ENCODE results near the gene SLC26A6.

SLC26A6 gene

DNA sequence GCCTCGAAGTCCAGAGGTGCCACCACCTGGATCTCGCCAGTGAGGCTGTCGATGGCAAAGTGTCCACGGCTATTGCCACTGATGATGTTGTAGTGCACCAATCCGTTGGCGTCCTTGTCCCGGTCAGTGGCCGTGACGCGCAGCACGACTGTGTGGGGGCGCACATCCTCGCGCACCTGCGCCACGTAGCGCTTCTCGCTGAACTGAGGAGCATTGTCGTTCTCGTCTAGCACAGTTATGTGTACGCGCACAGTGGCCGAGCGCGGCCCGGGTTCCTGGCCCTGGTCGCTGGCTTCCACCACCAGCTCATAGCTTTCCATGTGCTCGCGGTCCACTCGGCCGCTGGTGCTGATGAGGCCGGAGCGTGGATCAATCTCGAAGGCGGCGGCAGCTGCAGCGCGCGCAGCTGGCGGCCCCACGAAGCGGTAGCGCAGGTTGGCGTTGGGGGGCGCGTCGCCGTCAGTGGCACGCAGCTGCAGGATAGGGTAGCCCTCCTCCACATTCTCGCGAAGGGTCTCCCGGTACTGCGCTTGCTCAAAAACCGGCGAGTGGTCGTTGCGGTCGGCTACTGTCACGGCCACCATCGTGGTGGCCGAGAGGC, 25.6 kb upstream of the SLC26A6 start:
- no peak for DNase-seq

- no peak for DNase-seq
These were observed 21.6 kb upstream of the SLC26A6 start for GRCh38 chr3:48656841-48657281.

GRCh38 chr3:48656061-48656840, 21.0 kb upstream of the SLC26A6 start:
- DNase-seq: peak; percentile 76

GRCh38 chr3:48655606-48656005, 20.3 kb upstream of the SLC26A6 start:
- no peak for DNase-seq

- no peak for DNase-seq
These were observed 19.8 kb upstream of the SLC26A6 start for GRCh38 chr3:48655063-48655462.

DNA sequence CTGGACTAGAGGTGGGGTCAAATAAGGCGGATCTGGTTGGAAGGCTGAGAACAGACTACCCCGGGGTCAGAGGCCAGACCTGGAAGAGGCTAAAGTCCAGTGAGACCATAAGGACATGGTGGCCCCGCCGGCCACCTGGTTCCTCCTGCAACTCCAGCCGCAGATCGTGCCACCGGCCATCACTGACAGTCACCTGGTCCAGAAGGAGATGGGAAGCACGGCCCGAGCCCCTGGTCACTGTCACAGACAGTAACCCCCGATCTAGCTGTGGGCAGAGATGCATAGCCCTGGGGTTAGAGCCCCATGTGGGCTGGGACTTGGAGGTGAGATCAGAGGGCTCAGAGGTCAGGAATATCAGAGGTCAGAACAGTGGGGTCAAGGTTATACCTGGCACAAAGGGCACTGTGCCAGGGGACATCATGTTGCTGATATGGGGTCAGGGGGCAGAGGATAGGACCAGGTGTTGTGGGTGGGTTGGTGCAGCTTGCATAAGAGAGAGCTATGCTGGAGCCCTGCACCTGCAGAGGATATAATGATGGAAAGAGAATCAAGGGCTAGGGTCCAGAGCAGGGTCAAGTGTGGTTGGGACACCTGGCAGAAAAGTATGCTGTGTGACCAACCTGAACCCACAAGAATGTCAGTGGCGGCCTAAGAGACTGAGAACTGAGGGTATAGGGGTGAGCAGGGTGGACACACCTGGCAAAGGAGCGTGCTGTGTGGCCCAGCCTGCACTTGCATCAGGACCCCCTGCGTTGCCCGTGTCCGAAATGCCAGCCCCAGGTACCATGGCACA, 17.9 kb upstream of the SLC26A6 start:
- no peak for DNase-seq

DNA sequence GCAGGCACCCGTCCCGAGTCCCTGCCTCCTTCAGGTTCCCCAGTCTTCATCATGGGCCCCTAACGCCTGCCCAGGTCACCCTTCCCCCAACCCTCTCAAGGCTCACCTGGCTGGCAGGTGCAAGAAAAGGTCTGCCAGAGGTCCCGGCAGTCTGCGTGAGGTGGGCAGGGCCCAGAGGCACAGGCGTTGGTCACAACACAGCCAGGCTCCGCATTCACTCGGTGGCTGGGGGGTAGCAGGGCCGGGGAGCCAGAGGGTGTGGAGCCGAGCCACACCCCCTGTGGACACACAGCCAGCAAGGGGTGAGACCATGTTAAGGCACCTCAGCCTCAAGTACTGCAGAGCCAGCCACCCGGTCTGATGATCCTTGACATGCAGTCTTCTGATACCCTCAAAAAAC, 16.5 kb upstream of the SLC26A6 start:
- DNase-seq: no peak

DNA sequence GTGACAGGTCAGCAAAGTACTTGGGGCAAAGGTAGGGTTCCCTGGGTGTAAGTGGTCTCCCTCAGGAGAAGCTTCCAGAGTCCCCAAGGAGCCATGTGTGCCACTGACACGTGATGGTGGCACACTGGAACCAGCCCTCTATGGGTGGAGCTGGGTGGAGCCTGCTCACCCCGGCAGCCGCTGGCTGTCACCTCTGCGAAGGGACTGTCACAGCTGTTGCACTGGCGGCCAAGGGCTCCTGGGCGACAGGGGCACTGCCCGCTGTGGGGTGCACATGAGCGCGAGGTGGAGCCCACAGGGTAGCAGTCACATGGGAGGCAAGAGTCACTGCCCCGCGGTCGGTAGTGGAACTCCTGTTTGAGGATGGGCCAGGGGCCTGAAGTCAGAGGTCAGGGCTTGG, 15.5 kb upstream of the SLC26A6 start:
- no peak for DNase-seq

DNA sequence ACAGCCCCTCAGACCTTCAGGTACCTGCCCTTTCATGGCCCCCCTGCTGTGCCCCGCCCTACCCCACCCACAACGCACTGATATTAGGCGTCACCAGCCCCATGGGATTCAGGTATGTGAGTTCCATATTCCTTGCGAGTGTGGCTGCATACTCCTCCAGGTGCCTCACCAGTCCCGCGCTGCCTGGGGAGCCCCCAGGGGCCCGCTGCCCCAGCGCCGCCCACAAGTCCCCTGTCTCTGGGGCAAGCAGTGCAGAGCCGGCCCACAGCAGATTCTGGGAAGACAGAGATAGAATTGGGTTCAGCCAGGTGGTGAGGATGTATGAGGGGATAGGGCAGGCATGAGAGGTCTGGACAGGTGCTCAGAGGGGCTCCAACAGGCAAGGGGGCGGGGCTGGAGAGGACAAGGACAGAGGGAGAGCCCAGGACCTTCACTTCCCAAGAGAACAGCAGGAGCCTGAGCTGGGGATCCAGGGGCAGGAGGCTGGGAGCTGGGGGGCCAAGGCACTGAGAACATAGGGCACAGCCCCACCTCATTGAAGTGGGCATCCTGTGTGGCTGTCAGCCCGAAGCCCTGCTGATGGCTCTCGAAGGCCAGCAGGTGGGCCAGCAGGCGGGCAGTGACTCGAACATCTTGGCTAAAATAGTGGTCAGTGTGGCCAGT, 13.1 kb upstream of the SLC26A6 start:
- no peak for DNase-seq

DNA sequence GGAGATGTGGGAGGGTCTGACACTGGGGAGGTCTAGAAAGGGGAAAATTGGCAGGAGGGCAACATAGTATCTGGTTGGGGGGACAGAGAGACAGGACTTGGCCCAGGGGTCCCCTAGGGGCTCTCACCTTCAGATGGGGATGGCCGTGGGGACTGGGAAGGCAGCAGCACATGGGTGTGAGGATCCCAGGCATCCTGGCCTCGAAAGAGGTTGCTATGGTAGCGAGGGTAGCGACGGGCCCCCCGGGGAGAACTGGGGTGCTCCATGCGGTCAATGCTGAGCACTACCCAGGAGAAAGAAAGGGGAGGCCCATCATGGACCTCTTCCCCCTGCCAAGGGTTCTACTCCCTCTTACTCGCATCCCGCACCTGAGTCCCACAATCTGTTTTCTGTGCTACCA, 12.5 kb upstream of the SLC26A6 start:
- DNase-seq: no peak

GRCh38 chr3:48644898-48645760, 9.9 kb upstream of the SLC26A6 start:
- DNase-seq: no peak

DNA sequence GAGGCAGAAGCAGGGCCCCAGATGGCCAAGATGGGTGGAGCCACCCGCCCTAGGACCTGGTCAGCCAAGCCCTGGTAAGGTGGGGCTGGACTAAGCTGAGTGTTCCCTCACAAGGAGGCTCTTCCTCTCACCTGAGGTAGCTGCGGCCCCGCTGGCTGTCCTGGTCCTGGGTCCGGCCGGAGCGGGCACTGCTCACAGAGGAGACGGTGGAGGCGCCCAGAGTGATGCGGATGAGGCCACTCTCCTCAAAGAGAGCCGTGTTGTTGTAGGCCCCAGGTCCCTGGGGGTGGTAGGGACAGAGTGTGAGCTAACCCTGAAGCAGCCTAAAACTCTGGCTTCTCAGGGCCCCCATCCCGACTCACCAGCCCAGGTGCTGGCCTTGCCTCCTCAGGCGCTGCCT, 7.3 kb upstream of the SLC26A6 start:
- no peak for DNase-seq

DNA sequence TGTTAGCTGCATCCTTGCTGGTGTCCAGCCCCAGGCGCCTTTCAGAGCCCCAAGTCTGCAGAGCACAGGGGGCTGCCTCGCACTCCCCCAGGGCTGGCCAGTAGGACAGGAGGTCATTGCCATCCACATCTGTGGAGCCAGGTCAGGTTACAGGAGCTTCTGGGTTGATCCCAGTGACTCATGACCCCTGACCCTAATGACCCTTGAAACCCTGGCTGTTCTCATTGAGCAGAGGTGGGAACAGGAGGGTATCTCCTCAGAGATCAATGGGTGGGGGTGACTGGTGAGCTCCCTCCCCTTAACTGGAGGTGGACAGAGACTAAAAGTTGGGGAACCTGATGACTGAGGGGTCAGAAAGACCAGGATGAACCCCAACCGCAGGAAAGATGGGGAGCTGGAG, 6.1 kb upstream of the SLC26A6 start:
- DNase-seq: no peak

DNA sequence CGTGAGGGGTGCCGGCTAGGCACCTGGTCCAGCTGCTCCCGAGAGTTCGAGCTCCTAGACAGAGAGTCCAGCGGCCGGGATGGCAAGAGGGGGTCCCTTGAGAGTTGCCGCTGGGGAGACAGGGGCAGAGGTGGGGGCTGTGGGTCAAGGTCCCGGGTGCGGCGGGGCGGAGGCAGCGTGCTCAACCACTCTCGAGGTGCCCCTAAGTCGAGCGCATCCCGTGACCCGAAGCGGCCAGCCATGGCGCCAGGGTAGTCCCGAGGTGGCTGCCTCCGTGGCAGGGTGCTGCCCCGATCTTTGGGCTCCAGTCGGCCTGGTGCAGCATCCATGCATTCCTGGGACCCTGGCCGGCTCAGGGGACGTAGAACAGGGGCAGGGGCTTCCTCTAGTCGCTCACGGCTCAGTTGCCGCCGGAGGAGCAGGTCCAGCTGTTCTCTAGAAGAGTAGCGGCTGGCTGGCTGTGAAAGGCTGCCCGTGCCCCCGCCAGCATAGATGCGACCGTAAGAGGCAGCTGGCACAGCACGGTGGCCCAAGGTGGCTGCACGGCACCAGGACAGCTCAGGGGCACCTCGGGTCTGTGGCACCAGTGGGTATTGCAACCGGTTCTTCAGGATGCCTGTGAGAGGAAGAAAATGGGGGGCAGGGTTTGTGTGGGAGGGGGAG, 4.8 kb upstream of the SLC26A6 start:
- DNase-seq: no peak

DNA sequence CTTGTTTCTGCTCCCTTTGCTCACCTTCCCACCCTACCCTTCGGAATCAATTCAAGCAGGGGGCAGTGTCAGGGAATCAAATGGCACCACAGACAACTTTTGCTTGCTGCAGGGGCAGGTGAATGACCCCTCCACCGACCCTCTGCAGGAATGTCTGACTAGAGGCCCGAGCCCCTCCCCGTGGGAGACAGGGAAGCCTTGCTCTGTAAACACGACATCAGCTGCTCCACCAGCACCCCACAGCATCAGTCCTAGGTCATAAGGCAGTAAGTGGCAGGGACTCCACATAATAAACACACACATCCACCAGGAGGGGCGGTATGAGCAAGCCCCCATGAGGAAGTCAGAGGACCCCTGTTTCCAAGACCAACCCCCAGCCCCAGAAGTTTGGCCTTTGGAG, 2.0 kb upstream of the SLC26A6 start:
- no peak for DNase-seq

GRCh38 chr3:48636149-48636655, 941 bp upstream of the SLC26A6 start:
- no peak for DNase-seq

GRCh38 chr3:48634661-48635221, 520 bp downstream of the SLC26A6 start:
- peak; percentile 63 for DNase-seq

GRCh38 chr3:48633743-48634142, 1.5 kb downstream of the SLC26A6 start:
- DNase-seq: no peak

DNA sequence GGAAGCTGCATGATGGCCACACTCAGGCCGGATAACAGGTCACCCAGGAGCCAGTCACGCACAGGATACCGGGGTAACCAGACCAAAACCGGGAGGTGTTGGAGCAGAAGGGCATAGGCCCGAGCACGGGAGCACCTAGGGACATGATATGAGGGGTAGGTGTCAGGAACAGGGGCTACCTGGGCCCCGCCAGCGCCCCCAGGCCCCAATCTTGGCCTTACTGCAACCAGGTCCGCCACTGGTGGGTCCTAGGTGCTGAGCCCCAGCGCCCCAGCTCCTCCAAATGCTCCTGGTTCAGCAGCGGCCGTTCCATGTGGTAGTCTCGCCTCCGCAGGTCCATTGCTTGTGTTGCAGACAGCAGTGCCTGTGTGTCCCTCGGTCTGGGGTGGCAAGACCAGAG, 2.0 kb downstream of the SLC26A6 start:
- no peak for DNase-seq

DNA sequence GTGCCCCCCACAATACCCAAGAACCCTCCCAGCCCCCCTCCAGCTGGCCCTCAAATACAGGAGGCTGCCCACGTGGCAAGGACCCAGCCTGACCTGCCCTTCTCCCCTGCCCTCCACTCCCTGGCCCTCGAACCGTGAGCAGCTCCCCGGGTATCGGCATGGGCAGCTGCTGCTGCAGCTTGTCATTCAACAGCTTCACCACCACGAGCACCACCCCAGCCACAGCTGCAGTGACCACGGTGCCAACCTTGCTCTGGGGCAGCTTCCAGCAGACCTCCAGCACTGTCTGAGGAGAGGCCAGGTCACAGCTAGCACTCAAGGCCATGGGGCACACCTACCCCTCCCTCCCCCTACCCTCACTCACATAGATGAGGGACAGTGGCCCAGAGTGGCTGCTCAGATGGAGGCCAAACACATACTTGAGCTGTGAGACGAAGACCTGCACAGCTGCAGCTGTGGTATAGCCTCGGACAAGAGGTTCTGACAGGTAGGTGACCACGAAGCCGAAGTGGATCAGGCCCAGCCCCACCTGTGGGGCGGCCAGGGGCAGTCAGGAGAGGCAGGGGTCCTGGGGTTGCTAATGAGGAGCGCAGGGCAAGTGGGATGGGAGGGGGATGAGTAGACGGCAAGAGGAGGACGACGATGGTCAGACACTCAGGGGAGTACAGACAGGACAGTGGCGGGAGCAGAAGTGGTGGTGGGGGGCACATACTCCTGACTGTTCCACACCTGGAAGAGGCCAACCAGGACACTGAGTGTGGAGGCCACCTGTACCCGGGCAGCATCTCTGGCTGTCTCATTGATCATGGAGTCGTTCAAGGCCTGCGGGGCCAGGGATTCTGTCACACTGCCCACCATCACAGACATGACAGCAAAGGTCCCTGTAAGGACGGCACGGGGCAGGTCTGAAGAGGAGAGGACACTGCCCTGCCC, 3.5 kb downstream of the SLC26A6 start:
- no peak for DNase-seq

Measured in OCI-M1 (cell line).